ENCODE results near the gene SPPL2B. TPM values are rescaled to one million over a fixed set of nuclear protein-coding genes. Genes with fewer than 3 reads are reported as not detected.

The SPPL2B gene
- total RNA-seq, 3 donors from 2014 or later (not counting 1 experiment from before 2014, with no cell fraction given) = 63.2 to 83.8 (median 79.7) TPM

GRCh38 chr19:2330632-2331284, 2.3 kb downstream of the SPPL2B start:
- H3K36me3 ChIP-seq (ENCODE audit: control insufficient read depth, insufficient read depth, low read length) = peaks cover 2% of the 10 kb centered on the region
- H3K36me3 Mint-ChIP-seq = no peaks in the 10 kb centered on the region
- 78% methylated on average over 20 of the region's 20 CpGs for WGBS (ENCODE audit: insufficient coverage)
- ATAC-seq (no peak), DNase-seq (no peak)
- H3K27ac ChIP-seq (ENCODE audit: low read length) = no peak overlapping the region
- no peak overlapping the region for H3K4me3 ChIP-seq (ENCODE audit: low read length)
- peak overlapping the region; percentile 51 to 98 for H3K27ac Mint-ChIP-seq
- TF ChIP-seq CTCF (IDR thresholded peaks at IDR 0.05) = no peak
- no peaks in the 10 kb centered on the region for H3K9me3 ChIP-seq (ENCODE audit: control insufficient read depth, insufficient read depth, low read length)
- H3K4me3 Mint-ChIP-seq = peak overlapping the region; percentile 65
- H3K27me3 Mint-ChIP-seq (ENCODE audit: low read depth in 2 of 2) = no peaks in the 10 kb centered on the region
- H3K27me3 ChIP-seq (ENCODE audit: control insufficient read depth, insufficient read depth, low read length) = no peaks in the 10 kb centered on the region
- peaks cover 63% of the 10 kb centered on the region for H3K4me1 ChIP-seq (ENCODE audit: control insufficient read depth, insufficient read depth, low read length)
- intact Hi-C loops (cut with micrococcal nuclease) = no loop called here
- H3K4me1 Mint-ChIP-seq = peaks cover 20 to 57% of the 10 kb centered on the region in 2 donors
- no peaks in the 10 kb centered on the region for H3K9me3 Mint-ChIP-seq

GRCh38 chr19:2331601-2332246, 3.2 kb downstream of the SPPL2B start:
- H3K4me3 ChIP-seq (ENCODE audit: low read length) = no peak overlapping the region
- peak overlapping the region; percentile 78 for H3K27ac ChIP-seq (ENCODE audit: low read length)
- TF ChIP-seq CTCF (IDR thresholded peaks at IDR 0.05) = no peak
- no peak for DNase-seq
- no peak for ATAC-seq
- Mint-ChIP-seq H3K9me3 (no peaks in the 10 kb centered on the region), H3K4me3 (peak overlapping the region; percentile 13), H3K27ac (peak overlapping the region in 1 of 2 donors; percentile 29), H3K36me3 (no peaks in the 10 kb centered on the region), H3K4me1 (peaks cover 16 to 57% of the 10 kb centered on the region in 2 donors), H3K27me3 (ENCODE audit: low read depth in 2 of 2) (no peaks in the 10 kb centered on the region)
- WGBS (ENCODE audit: insufficient coverage) = 62% methylated on average over 11 of the region's 12 CpGs
- H3K36me3 ChIP-seq (ENCODE audit: control insufficient read depth, insufficient read depth, low read length) = no peaks in the 10 kb centered on the region
- intact Hi-C loops (cut with micrococcal nuclease) = no loop called here
- H3K4me1 ChIP-seq (ENCODE audit: control insufficient read depth, insufficient read depth, low read length) = peaks cover 53% of the 10 kb centered on the region
- no peaks in the 10 kb centered on the region for H3K9me3 ChIP-seq (ENCODE audit: control insufficient read depth, insufficient read depth, low read length)
- H3K27me3 ChIP-seq (ENCODE audit: control insufficient read depth, insufficient read depth, low read length) = no peaks in the 10 kb centered on the region

- no peak for TF ChIP-seq CTCF (IDR thresholded peaks at IDR 0.05)
- Mint-ChIP-seq H3K27me3 (ENCODE audit: low read depth in 2 of 2) (no peaks in the 10 kb centered on the region), H3K27ac (peak overlapping the region in 1 of 2 donors; percentile 29), H3K36me3 (no peaks in the 10 kb centered on the region), H3K4me3 (peak overlapping the region; percentile 13), H3K9me3 (no peaks in the 10 kb centered on the region), H3K4me1 (peaks cover 16 to 51% of the 10 kb centered on the region in 2 donors)
- H3K9me3 ChIP-seq (ENCODE audit: control insufficient read depth, insufficient read depth, low read length) = no peaks in the 10 kb centered on the region
- peak in 1 of 2 donors; percentile 78 for DNase-seq
- intact Hi-C loops (cut with micrococcal nuclease) = no loop called here
- H3K4me1 ChIP-seq (ENCODE audit: control insufficient read depth, insufficient read depth, low read length) = peaks cover 46% of the 10 kb centered on the region
- peaks cover under 1% of the 10 kb centered on the region for H3K36me3 ChIP-seq (ENCODE audit: control insufficient read depth, insufficient read depth, low read length)
- WGBS (ENCODE audit: insufficient coverage) = 33% methylated on average over 17 of the region's 17 CpGs
- H3K4me3 ChIP-seq (ENCODE audit: low read length) = no peak overlapping the region
- no peaks in the 10 kb centered on the region for H3K27me3 ChIP-seq (ENCODE audit: control insufficient read depth, insufficient read depth, low read length)
- H3K27ac ChIP-seq (ENCODE audit: low read length) = peak overlapping the region; percentile 78
- ATAC-seq = no peak
Measured at GRCh38 chr19:2332341-2333026, 4.0 kb downstream of the SPPL2B start.

Measured in natural killer cell (primary cell).